ENCODE measurements around the gene NTF3.

The NTF3 gene

GRCh38 chr12:5505751-5506150 is 73.8 kb downstream of the NTF3 start:
- Histone ChIP-seq H3K4me2 (ENCODE audit: low read length) (no peak overlapping the region), H3K4me3 (ENCODE audit: low read length) (no peak overlapping the region), H3K27ac (ENCODE audit: low read length) (no peak overlapping the region), H4K20me1 (ENCODE audit: insufficient read depth, low read length) (no peaks in the 10 kb centered on the region), H3K36me3 (replicated peaks; ENCODE audit: low read depth, low read length) (no peaks in the 10 kb centered on the region), H3K9me3 (ENCODE audit: insufficient read depth, low read length) (no peaks in the 10 kb centered on the region), H2AFZ (ENCODE audit: low read depth, low read length) (no peak overlapping the region), H3K79me2 (ENCODE audit: low read length) (no peaks in the 10 kb centered on the region), H3K9ac (ENCODE audit: low read length) (no peak overlapping the region), H3K4me1 (ENCODE audit: low read length) (no peaks in the 10 kb centered on the region), H3K27me3 (ENCODE audit: low read depth, low read length) (peaks cover 22% of the 10 kb centered on the region; the same call in 1 of the 2 replicates)
- no peak for TF ChIP-seq CTCF (IDR thresholded peaks at IDR 0.05; ENCODE audit: low read depth, low read length)
- no peak for TF ChIP-seq EZH2phosphoT487 (IDR thresholded peaks at IDR 0.05; ENCODE audit: low read depth)

- H3K4me2 ChIP-seq (ENCODE audit: low read length), result no peak overlapping the region
- no peaks in the 10 kb centered on the region for H3K4me1 ChIP-seq (ENCODE audit: low read length)
- H3K9me3 ChIP-seq (ENCODE audit: insufficient read depth, low read length), result no peaks in the 10 kb centered on the region
- no peak overlapping the region for H3K9ac ChIP-seq (ENCODE audit: low read length)
- H3K79me2 ChIP-seq (ENCODE audit: low read length), result no peaks in the 10 kb centered on the region
- no peak overlapping the region for H2AFZ ChIP-seq (ENCODE audit: low read depth, low read length)
- peaks cover 23% of the 10 kb centered on the region; the same call in 1 of the 2 replicates for H3K27me3 ChIP-seq (ENCODE audit: low read depth, low read length)
- no peak overlapping the region for H3K27ac ChIP-seq (ENCODE audit: low read length)
- H4K20me1 ChIP-seq (ENCODE audit: insufficient read depth, low read length), result no peaks in the 10 kb centered on the region
- H3K4me3 ChIP-seq (ENCODE audit: low read length), result no peak overlapping the region
- no peak for TF ChIP-seq CTCF (IDR thresholded peaks at IDR 0.05; ENCODE audit: low read depth, low read length)
- no peak for TF ChIP-seq EZH2phosphoT487 (IDR thresholded peaks at IDR 0.05; ENCODE audit: low read depth)
- no peaks in the 10 kb centered on the region for H3K36me3 ChIP-seq (replicated peaks; ENCODE audit: low read depth, low read length)
Observed at GRCh38 chr12:5506295-5506694, 74.4 kb downstream of the NTF3 start.

GRCh38 chr12:5506821-5507231 is 74.9 kb downstream of the NTF3 start:
- Histone ChIP-seq H2AFZ (ENCODE audit: low read depth, low read length) (no peak overlapping the region), H3K9me3 (ENCODE audit: insufficient read depth, low read length) (no peaks in the 10 kb centered on the region), H3K27ac (ENCODE audit: low read length) (no peak overlapping the region), H3K79me2 (ENCODE audit: low read length) (no peaks in the 10 kb centered on the region), H3K4me3 (ENCODE audit: low read length) (no peak overlapping the region), H3K36me3 (replicated peaks; ENCODE audit: low read depth, low read length) (no peaks in the 10 kb centered on the region), H4K20me1 (ENCODE audit: insufficient read depth, low read length) (no peaks in the 10 kb centered on the region), H3K9ac (ENCODE audit: low read length) (no peak overlapping the region), H3K4me1 (ENCODE audit: low read length) (no peaks in the 10 kb centered on the region), H3K27me3 (ENCODE audit: low read depth, low read length) (peaks cover 22% of the 10 kb centered on the region; the same call in 1 of the 2 replicates), H3K4me2 (ENCODE audit: low read length) (no peak overlapping the region)
- no peak for TF ChIP-seq EZH2phosphoT487 (IDR thresholded peaks at IDR 0.05; ENCODE audit: low read depth)
- no peak for TF ChIP-seq CTCF (IDR thresholded peaks at IDR 0.05; ENCODE audit: low read depth, low read length)

- Histone ChIP-seq H3K4me3 (ENCODE audit: low read length) (no peak overlapping the region), H3K9me3 (ENCODE audit: insufficient read depth, low read length) (no peaks in the 10 kb centered on the region), H3K36me3 (replicated peaks; ENCODE audit: low read depth, low read length) (no peaks in the 10 kb centered on the region), H4K20me1 (ENCODE audit: insufficient read depth, low read length) (no peaks in the 10 kb centered on the region), H3K4me1 (ENCODE audit: low read length) (no peaks in the 10 kb centered on the region), H3K27me3 (ENCODE audit: low read depth, low read length) (peaks cover 19% of the 10 kb centered on the region; the same call in 1 of the 2 replicates), H3K27ac (ENCODE audit: low read length) (no peak overlapping the region), H3K9ac (ENCODE audit: low read length) (no peak overlapping the region), H2AFZ (ENCODE audit: low read depth, low read length) (no peak overlapping the region), H3K4me2 (ENCODE audit: low read length) (no peak overlapping the region), H3K79me2 (ENCODE audit: low read length) (no peaks in the 10 kb centered on the region)
- no peak for TF ChIP-seq EZH2phosphoT487 (IDR thresholded peaks at IDR 0.05; ENCODE audit: low read depth)
- no peak for TF ChIP-seq CTCF (IDR thresholded peaks at IDR 0.05; ENCODE audit: low read depth, low read length)
Observed at GRCh38 chr12:5507401-5507935, 75.6 kb downstream of the NTF3 start.
